Ramos (cell line): ENCODE data around the gene POLR3GL.
"Not testable (repeated sequence)": the region's sequence is repeated elsewhere in the genome, so short reads cannot be mapped to it uniquely, and the experiment has no call there.

Source experiments
- in situ Hi-C: fragments of 300-500 bp; cut with MboI; formaldehyde crosslinking; loops from one replicate; pipeline ENCODE4 v1.14.3; 2022; ENCODE audit warnings: low sequenced_read_pairs; ENCODE audit not compliant: unreplicated experiment

The POLR3GL gene

DNA sequence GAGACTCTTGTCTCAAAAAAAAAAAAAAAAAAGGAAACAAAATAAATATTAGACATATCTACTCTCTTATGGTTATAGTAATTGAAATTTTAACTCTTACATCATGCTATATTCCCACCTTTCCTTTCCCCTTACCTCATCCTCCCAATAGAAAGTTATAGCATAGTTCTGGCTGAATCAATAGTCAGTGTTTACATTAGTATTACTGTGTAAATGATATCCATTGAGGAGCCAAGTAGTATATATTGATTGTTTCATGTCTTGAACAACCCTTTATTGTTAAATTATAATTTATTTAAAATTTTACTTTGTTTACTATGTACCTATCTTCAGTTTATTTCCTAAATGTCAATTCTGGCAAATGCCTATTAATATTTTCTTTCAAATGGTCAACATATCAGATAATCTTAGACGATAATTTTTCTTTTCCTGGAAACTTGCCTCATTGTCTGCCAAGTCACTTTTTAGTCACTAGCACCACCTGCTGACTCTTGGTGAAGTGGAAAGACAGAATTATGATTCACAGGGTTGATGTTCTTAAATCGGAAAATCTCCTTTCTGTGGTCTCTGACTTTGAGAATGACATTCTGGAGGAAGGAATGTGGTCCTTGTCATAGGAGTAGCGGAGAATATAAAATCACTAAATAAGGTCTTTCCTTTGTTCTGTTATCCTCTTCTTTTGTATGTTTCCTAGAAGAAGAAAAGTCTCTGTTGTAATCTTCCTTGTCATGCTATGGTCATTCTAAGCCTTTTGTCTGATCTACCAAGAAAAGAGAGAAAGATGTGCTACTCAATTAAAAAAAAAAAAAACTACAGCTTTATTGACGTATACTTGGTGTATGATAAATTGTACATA is 48.4 kb downstream of the POLR3GL start:
- in situ Hi-C loops = loop anchor here (5.0 to 10.0 kb wide), 2 partner anchors 36 to 118 kb away; no protein-coding TSS in a partner anchor

DNA sequence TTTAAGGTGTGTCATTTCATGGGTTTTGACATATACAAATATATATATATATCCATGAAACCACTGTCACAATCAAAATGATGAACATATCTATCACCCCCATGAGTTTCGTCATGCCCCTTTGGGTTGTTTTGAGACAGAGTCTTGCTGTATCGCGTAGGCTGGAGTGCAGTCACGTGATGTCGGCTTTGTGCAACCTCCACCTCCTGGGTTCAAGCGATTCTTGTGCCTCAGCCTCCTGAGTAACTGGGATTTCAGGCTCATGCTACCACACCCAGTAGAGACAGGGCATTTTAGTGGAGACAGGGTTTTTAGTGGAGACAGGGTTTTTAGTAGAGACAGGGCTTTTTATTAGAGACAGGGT is 49.1 kb downstream of the POLR3GL start:
- in situ Hi-C loops = loop anchor here (5.0 to 10.0 kb wide), 2 partner anchors 36 to 119 kb away; no protein-coding TSS in a partner anchor

DNA sequence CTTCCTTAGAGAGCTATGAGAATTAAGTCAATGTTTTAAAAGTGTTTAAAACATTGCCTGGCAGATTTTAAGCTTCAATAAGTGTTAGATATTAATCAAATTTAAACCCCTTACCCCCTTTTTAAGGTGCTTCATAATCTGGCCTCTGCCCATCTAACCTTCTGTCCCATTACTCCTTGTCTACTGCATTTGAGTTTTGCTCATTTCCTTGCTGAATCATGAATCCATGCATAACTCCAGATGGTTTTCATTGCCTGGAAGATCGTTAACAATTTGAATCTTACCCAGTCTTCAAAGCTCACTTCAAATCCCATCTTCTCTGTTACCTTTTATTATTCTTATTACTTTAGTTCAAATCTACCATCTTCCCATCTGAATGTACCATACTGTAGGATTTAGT is 52.4 kb downstream of the POLR3GL start:
- in situ Hi-C loops = loop anchor here (5.0 to 10.0 kb wide), 2 partner anchors 122 to 165 kb away; no protein-coding TSS in a partner anchor

DNA sequence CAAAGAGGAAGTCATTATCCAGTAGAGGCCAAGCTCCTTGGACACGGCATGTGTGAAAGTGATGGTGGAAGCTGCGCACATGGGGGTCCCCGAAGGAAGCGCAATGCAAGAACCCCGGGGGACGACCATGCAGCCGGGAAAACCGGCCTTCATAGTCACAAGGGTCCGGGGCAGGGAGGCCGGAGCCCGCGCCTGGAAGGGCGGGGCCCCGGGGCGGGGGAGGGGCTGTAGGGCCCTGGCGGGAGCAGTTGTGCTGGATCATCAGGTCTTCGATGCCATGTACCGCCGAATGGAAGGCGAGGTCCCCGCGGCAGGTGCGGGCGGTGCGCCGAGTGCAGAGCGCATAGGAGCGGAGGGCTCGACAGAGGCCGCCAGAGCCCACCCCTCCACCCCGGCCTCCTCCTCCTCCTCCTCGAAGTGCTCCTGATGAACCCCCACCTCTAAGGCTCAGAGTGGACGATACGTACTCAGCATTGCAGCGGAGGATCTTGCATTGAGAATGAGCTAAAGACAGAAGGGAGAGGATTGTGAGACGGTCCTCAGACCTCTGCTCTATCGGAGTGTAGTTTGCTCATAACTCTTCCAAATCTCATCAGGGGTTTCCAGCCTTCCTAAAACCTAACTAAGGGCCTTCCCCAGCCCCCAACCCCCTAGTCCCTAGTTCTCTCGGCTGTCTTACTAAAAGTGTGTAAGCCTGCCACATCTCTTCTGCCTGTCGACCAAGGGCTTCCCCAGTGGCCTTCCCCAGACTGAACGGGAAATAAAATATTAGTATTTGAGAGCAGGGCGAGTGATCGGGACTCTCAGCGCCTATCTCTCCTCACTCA is 55.0 kb downstream of the POLR3GL start:
- in situ Hi-C loops = loop anchor here (5.0 to 10.0 kb wide), 2 partner anchors 125 to 167 kb away; no protein-coding TSS in a partner anchor

DNA sequence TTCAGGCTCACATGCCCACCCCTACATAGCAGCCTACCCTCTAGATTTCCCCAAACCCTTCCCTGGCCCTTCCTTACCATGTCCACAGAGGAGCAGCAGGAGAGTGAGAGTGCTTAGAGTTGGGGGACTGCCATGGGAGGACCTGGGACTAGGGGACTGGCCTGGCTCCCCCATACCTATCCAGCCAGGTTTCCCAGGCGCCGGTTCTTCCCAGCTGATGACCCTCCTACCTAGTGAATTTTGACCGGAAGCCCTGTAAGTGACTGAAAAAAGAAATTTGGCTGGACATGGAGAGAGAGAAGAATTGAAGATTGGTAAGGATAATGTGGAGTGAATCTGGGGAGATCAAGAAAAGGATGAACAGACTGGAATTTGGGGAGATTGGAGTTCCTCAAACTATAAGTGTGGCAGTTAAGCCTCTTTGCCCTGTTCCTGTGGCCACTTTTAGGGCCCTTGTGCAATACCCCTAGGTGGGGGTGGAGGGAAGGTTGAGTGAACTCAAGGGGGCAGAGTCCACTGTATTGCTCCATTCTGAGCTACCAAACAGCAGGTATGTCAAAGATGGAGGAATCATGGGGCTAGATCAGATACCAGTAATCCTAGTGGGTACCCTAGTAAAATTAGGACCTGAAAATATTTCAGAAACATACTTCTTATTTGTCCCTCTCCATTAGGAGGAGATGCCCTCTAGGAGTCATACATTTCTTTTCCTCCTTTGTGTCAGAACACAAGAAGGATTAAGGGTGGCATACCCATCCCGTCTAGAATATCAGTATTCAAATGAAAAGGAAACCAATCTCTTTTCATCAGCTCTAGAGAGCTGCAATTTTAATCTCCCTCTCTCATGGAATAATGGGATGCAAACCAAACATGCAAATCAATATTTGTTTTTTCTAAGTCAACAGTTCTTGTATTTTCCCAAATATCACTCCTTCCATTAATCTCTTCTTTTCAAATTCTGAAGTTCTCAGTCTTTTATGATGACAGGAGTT is 55.9 kb downstream of the POLR3GL start:
- in situ Hi-C loops = no loop called here

DNA sequence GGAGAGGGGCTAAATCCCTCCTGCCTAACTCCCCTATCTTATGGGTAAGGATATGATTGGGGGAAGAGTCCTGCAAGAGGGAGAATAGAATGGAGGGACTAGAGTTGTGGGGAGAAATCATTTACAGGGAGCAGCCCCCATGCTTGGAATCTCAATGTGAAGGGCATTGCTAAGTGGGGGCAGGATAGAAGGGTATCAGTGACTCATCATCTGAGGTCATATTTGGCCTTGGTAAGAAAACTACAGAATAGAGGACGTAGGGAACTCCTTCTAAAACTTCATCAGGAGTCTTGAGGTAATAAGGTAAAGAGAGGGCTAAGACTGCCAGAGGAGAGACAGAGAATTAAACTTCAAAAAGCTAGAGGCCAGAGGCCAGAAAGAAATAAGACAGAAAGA is 56.6 kb downstream of the POLR3GL start:
- in situ Hi-C loops = no loop called here

DNA sequence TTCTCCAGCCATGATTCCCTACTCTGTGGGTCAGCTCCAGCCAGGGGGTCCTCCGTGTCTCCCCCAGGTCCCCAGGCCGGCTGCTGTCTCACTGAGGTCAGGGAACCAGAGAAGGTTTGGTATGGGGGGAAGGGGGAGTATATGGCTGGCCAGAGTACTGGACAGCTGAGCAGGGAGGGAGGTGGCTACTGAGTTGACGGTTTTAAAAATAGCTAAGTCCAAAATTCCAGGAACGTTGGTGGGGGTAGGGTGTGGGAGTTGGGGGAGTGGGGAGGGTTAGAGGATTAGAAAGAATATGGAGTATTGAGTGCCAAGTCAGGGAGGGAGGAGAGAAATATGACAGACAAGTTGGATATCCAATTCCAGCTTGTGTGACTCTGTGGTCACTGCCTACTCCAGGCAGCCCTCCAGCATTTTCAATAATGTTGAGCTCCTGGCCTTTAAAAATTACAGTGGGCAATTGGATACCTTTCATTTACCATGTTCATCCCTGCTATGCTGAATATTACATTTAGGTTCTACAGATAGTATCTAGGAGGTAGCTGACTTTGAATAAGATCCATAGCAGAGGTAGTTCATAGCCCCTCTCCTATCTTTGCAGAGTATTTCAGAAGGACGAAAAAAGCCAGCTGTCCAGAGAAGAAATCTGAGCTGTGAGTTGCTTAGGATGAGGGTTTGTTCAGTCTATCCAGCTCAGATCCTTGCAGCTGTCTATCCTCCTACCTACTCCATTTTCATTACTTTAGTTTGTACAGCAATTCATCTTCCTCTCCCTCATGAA is 57.3 kb downstream of the POLR3GL start, which contains the start of gene HJV:
Gene HJV, minus strand, starts transcription at position 114 of the 781 bp plus-strand sequence. CDS start 1,504 bp downstream, outside the sequence.
- in situ Hi-C loops = no loop called here

DNA sequence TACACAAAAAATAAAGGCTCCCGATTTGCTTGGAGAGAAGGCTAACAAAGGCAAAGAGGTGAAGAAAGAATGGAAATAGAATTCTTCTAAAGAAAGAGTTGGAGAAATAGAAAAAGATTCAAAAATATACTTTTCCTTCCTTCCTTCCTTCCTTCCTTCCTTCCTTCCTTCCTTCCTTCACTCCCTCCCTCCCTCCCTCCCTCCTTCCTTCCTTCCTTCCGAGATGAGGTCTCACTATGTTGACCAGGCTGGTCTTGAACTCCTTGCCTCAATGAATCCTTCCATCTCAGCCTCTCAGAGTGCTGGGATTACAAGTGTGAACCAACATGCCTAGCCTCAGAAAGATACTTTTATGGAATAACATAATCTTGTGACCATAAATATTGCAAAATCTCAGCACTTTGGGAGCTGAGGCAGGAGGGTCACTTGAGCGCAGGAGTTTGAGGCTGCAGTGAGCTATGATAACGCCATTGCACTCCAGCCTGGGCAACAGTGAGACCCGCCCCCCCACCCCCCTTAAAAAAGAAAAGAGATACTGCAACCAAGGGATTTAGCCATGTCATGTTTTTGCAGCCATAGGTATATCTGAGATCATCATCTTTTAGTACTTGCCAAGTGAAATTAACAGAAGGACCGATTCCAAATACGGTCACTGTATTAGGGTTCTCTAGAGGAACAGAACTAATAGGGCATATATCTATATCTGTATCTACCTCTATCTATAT is 58.1 kb downstream of the POLR3GL start:
- in situ Hi-C loops = no loop called here

DNA sequence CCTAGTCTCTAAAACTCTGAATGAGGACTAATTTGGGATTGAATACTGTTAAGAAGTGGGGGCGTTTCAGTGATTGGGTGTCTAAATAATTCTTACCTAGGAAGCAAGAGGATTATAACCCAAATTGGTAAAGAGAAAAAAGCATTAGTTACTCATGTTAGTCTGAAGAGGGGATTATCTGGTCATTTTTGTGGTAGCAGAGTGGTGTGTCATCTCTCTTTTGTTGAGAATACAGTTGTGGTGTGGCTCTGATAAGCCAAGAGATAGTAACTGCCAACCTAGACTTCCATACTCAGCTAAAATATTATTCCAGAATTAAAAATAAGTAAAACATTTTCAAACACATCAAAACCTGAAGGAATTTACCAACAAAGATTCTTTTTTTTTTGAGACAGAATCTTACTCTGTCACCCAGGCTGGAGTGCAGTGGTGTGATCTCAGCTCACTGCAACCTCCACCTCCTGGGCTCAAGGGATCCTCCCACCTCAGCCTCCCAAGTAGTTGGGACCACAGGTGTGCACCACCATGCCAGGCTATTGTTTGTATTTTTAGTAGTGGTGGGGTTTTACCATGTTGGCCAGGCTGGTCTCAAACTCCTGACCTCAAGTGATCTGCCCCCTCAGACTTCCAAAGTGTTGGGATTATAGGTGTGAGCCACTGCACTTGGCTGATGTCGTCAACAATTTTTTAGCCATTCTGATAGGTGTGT is 61.5 kb downstream of the POLR3GL start:
- in situ Hi-C loops = not testable (repeated sequence)

DNA sequence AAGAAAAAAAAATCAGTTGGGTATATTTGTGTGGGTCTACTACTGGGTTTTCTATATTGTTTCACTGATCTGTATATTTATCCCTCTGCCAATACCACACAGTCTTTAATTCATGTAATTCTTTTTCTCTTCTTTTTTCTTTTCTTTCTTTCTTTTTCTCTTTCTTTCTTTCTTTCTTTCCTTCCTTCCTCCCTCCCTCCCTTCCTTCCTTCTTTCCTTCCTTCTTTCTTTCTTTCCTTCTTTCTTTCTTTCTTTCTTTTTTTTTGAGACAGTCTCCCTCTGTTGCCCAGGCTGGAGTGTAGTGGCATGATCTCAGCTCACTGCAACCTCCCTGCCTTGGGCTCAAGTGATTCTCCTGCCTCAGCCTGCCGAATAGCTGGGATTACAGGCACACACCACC is 62.2 kb downstream of the POLR3GL start:
- in situ Hi-C loops = not testable (repeated sequence)
